Activated naive CD4-positive, alpha-beta T cell (primary cell): ENCODE measurements around the gene RBFOX2.

ENCODE experiments used
- DNase-seq, 4 experiments: peaks; one replicate each; lab custom pipeline; 2025; lab: John Stamatoyannopoulos, UW

RBFOX2 gene

DNA sequence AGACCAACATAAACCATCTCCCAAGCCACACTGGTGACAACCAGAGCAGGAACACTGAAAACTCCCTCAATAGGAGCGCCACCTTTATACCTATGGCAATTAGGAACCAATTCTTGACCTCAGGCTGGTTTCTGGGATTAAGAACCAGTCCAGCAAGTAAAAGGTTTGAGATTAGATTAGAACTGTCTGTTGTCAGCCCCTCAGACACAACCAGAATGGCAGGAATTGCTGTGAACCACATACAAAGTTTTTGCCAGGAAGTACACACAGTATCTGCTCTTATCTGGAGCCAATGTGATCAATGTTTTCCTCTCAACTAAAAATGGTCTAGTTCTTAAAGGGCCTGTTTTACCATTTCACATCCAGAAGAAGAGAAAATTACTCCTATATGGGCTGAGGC lies 55.2 kb downstream of the RBFOX2 start:
- DNase-seq: no peak

DNA sequence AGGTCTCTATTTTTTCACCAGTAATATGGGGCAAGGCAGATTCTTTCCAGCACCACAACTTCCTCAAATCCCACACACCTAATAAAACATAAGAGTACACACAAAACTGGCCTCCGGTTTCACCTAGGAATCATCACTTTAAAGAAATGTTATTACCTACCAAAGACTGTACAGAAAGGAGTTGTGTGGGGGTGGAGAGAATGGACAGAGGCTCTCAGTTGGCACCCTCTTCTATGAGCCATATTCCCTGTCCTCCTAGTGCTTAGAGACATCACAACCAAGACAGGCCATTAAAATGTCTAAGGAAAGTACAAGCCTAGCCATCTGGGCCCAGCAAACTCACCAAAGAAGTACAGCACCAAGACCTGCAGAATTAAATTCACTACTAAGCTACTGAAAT lies 56.1 kb downstream of the RBFOX2 start:
- no peak for DNase-seq

DNA sequence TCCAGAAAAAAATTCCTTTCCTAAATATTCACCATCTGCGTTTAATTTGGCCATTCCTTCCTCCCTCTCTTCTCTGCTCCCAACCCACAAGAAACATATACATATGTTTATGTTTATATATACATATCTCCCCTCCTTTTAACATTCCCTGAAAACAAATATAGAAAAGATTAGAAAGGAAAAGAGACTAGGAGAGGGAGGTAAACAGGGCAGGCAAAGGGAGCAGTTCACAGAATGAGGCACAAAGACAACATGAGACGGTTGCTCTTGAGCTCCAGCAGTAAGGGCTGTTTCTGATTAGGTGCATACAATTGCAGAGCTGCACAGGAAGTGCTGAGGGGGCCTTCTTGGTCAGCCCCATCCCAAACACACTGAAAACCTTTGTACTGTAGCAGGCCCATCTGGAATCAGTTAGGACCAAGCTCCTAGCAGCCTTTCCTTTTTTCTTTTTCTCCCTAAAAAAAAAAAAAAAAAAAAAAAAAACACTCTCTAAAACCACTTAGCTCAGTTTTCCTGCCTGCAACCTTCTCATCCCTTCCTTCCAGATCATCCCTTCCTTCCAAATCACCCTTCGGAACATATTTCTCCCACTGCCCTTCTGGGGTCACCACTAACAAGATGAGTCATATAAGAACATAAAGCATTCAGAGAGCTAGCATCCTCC lies 57.0 kb downstream of the RBFOX2 start:
- DNase-seq: no peak

DNA sequence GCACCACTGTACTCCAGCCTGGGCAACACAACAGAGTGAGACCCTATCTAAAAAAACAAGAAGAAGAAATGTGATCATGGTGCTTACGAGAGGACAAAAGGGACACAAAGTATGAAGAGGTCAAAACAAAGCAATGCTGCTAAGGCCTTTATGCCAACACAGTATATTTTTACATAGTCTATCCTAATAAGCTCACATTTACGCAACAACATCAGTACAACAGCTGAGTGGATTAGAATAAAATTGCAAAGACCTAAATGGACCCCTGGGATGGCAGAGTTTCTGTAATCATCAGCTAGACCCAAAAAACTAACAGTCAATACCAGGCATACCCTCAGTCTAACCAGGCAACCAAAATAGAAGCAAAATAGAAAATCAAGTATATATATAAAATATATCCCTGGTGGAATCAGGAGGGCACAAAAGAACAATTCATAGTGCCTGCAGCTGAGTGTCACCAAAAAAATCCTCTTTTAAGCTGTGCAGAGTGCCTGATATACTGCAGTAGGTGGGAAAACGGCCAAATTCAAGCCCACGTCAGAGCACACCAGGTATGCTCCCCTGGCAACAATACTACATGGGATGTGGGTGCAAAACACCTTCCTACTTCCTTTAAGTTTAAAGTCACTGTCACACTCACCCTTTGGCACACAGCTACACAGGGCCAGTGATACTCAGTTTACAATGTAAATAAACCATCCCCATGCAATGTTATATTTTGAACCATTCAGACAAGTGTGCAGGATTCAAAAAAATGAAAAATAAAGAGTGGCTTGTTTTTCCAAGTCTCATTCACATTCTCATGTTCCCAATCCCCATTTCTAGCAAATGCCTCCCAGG lies 57.8 kb downstream of the RBFOX2 start:
- no peak for DNase-seq

DNA sequence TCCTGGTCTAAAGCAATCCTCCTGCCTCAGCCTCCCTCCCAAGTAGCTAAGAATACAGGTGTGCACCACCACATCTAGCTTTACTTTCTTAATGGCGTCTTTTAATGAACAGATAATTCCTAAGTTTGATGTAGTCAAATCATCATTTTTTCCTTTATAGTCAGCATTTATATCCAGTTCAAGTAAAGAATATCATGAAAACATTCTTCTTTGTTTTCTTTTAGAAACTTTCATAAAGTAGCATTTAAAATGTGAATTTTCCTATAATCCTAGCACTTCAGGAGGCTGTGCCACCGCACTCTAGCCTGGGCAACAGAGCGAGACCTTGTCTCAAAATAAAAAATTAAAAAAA lies 61.6 kb downstream of the RBFOX2 start:
- no peak for DNase-seq

DNA sequence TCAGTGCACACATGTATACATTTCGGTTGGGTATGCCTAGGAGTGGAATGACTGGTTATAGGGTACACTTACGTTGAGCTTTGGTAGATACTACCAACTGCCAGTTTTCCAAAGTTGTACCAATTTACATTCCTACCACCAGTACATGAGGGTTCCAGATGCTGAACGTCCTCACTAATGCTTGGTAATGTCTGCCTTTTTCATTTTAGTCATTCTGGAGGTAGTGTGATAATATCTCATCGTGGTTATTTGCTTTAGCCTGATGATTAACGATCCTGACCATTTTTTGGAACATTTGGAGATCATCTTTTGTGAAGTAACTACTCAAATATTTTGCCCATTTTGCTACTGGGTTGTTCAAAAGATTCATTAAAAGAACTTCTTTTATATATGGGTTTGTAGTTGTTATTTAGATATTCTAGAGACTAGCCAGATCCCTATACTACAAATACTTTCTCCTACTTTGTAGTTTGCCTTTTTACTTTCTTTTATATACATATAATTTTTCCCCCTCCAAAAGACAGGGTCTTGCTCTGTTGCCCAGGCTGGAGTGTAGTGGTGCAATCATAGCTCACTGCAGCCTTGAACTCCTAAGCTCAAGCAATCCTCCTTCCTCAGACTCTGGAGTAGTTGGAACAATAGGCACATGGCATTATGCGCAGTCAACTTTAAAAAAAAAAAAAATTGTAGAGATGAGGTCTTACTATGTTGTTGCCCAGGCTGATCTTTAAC lies 62.1 kb downstream of the RBFOX2 start:
- no peak for DNase-seq

DNA sequence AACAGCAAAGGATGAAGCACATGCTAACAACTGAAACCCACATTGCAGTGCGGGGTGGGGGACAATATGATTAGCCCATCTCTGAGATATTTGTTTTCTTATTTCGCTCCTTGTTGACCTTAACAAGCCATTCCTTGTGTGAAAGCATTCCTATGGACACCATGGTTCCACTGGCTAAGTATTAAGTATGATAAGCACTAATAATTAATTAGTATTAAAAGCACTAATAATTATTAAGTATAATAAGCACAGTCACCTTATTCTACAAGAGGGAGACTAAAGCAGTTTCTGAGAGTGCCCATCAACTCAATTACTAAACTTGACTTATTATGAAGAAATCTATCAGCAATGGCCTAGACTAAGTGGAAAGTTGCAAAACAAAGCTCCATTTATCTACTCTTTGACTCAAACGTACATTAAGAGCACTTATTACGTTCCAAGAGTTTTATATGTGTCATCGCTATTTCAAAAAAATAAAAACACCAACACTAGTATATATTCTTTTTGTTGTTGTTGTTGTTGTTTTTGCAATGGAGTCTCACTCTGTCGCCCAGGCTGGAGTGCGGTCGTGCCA lies 65.3 kb downstream of the RBFOX2 start:
- DNase-seq: no peak

DNA sequence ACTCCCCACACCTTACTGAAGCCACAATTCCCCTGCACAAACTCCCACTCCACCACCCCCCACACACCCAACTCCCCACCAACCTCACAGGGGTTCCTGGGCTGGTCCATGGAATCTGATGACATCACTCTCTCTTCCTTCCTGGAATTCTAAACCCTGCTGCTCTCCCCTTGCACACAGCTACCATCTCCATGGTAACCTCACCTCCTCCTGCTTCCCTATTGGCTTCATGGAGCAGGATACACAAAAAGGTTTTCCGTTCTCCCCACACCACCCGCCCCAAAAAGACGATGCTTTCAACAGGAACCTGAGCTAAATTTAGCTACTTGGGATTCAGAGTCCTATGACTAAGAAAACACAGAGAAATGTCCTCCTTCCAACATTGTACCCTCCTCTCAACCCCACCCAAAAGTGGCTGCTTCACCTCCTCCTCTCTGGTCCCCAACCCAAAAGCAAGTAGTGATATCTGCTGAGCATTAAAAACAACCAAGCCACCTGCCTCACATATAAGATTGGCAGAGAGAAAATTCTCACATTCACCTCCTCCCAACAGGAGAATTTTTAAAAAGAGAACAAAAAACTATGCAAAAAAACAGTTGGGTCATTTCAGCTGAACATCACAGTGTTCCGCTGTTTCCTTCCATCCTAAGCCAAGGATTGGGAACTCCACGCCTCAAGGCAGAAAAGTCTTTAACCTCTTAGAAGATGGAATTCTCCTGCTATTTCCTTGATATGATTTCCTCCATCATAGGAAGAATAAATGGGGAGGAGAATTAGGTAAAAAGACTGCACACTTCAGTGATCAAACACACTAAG lies 66.9 kb downstream of the RBFOX2 start:
- DNase-seq: no peak

DNA sequence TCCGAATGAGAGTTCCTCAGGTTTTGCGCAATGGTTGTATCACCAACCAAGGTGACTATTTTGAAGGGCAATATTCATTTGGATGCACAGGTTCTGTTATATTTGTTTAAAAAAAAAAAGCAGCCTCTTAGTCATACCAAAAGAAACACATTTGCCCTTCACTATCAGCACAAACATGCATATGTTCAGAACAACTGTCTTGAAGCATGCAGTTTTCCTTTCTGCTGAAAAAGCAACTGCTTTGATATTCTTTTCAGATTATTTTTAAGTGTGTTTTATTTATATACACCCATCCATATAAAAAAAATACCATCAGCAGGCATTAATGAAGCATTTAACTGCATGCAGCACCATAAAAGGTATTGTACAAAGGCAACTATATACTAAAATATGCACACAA lies 67.8 kb downstream of the RBFOX2 start:
- no peak for DNase-seq

DNA sequence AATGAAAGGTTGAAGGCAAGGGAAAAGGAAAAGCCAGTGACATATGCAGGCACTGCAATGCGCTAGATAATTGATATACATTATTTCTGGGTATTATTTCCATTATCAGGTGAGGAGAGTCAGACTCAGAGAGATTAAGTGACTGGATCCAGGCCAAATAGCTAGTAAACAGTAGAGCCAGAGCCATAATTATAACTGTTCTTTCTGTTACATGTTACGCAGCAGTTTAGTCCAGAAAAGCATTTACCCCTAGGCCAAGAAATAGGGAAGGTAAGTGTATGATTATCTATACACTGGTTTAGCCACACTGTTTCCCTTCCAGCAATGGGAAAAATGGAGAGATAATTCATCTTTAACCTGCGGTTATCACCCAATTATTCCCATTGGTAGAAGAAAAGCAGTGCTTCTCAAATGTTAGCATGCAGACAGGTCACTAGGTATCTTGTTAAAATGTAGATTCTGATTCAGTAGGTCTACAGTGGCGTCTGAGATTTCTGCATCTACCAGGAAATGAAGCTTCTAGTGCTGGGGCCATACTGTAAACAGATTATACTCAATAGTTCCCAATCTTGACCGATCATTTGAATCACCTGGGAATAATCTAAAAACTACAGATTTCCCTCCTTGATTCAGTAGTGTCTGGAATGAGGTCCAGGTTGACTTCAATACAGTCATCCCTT lies 69.4 kb downstream of the RBFOX2 start:
- DNase-seq: no peak

DNA sequence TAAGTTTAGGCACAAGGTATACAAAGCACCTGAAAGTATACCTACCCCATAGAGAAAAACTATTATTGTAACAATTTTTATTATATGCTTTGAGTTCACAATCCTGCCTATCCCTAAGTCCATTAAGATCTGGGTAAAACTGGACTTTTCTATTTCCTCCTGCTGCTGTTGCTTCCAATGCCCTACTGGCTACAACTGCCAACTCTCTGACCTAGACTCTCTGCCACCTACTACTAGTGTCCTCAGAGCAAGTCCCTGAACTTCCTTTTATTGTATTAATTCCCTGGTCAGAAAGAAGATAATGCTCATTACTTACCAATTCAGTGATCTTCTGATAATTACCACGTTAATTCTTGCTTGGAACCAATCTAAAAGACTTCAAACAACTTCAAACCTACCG lies 70.3 kb downstream of the RBFOX2 start:
- no peak for DNase-seq

DNA sequence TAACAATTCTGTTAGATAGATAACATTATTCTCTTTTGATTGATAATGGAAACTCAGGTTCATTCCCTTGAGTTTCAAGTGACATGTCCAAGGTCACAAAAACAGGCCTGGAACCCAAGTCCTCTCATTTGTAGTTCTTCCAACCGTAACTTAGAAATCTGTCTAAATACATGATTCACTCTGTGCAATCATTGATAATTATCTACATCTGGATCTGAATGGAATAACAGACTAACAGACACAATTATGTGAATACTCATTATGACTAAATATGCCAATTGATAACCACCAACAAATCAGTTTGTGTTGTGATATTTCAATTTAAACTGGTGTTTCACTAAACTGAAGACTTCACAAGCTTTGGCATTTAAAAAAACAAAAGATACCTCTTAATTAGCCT lies 71.0 kb downstream of the RBFOX2 start:
- DNase-seq: no peak

DNA sequence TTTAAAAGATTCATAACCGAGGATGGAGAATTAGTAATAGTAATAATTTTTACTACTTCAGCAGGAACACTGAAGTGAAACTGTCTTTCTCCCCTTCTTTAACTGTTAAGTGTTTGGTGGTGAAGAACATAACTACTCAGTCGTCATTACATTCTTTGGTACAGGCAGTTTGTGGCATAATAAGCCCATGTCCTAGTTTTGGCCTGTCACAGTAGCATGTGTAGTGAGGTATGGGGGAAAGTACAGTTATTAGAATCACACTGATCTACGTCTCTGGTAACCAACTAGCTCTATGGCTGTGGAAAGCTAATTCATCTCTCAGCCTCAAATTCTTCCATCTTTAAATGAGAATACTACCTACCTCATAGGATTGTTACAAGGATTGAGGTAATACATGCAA lies 71.8 kb downstream of the RBFOX2 start:
- DNase-seq: no peak

DNA sequence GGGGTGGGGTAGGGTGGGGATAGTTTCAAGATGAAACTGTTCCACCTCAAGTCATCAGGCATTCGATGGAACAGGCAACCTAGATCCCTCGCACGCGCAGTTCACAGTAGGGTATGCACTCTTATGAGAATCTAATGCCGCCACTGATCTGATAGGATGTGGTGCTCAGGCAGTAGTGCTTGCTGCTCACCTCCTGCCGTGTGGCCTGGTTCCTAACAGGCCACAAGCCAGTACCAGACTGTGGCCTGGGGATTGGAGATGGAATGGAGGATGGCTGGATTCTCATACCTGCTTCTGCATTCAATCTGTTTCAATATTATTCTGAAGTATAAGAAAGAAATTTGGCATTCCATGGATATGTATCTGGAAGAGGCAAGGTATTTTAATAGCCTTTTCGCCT lies 73.1 kb downstream of the RBFOX2 start:
- DNase-seq: no peak

DNA sequence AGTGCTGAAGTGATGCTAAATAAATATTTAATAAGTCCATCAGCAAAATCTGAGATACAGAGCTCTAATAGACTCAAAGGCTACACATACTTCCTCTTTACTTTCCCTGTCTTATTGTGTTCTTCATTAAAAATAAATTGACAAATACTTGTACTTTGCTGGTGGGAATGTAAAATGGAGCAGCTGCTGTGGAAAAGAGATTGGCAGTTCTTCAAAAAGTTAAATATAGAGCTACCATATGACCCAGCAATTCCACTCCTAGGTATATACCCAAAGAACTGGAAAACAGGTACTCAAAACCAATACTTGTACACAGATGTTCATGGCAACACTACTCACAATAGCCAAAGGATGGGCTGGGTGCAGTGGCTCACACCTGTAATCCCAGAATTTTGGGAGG lies 76.0 kb downstream of the RBFOX2 start:
- DNase-seq: no peak

DNA sequence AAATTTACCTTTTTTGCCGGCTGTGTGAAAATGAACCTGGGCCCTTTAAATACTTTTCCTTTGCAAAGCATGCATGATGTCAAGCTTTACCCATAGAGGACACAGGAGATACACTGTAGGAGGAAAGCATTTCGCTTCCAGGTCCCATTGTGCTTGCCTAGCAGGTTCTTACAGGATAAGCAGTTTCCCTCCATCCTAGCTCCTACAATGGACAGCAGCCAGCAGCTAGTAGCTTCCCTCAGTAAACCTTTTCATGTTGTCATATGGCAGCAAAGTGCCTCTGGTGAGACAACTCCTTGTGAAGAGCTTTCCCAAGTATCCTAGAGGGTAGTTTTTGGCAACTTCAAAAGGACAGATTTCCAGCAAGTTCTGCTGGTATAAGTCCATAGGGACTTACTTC lies 78.4 kb downstream of the RBFOX2 start:
- no peak for DNase-seq

DNA sequence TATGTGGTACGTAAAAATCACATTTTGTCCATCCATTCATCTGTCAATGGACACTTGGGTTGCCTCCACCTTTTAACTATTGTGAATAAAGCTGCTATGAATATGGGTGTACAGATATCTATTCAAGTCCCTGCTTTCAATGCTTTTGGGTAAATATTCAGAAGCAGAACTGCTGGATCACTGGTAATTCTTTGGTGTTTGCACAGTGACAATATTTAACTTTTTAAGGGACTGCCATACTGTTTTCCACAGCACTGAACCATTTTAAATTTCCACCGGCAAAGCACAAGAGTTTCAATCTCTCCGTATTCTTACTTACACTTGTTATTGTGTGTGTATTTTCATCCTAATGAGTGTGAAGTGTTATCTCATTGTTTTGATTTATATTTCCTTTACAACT lies 79.4 kb downstream of the RBFOX2 start:
- no peak for DNase-seq

DNA sequence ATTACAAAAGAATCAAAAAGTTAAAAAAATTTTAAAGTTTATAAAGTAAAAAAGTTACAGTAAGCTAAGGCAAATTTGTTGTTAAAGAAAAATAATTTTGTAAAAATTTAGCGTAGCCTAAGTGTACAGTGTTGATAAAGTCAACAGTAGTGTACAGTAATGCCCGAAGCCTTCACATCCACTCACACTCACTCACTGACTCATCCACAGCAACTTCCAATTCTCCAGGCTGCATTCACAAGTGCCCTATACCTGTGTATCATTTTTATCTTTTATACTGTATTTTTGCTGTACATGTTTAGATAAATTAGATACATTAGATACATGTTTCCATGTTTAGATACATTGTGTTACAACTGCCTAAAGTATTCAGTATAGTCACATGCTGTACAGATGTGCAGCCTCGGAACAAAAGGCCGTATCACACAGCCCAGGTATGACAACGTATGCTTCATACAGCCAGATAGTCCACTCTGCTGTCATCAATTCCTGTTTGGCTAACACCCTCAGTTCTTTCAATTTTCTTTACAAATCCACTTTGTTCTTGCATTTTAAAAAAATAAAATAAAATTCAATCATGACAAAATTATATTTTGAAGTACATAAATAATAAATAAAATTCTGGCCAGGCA lies 80.7 kb downstream of the RBFOX2 start:
- DNase-seq: no peak

DNA sequence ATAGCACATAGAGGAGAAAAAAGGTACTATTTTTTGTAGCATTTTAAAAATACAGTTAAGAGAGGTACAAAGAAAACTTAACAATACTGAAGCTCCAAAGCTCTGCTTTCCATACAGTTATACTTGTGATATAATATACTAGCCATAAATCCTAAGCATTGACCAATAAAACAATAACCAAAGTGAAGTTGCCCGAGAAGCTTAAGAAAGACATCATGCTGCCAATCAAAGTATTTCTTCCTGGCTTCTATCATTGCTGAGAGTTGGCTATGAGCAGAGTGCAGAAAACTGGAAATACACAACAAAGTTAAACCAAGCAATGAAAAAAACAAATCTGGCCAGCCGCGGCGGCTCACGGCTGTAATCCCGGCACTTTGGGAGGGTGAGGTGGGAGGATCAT lies 84.2 kb downstream of the RBFOX2 start:
- DNase-seq: no peak

DNA sequence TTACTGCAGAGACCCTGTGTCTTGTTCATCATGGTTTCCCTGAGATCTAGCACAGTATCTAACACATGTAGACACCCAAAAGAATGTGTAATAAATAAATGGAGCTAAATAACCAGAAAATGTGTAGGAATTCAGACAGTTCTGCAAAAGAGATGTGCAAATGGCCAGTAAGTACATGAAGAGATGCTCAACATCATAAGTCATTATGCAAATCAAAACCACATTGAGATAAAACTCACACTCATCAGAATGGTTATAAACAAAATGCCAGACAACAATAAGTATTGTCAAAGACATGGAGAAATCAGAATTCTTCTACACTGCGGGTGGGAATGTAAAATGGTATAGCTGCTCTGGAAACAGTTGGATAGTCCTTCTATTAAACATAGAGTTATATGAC lies 88.5 kb downstream of the RBFOX2 start:
- DNase-seq: no peak

DNA sequence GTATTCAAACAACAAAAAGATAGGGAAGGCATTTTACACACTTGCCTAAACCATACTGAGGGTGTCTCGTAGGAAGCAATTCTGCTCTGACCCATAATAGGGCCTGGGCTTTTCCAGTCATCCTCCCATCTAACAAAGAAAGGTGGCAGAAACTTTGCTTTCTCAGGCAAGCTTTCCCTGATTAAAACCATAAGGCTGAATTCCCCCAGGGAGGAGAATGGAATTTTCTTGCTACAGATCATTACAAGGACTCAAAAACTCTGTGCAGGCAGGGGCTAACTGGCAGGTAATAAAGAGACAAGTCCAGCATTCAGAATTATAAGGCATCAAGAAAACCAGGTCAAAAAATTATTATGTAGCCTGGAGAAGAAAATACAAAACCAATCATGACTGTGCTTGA lies 90.4 kb downstream of the RBFOX2 start:
- no peak for DNase-seq
